HG02852 (cell line): ENCODE measurements around the gene MYO9A.
"Not testable (repeated sequence)": the region's sequence is repeated elsewhere in the genome, so short reads cannot be mapped to it uniquely, and the experiment has no call there.

ENCODE experiments used
- ATAC-seq: cut with Tn5 transposase; IDR thresholded peaks from one replicate; pipeline ENCODE4 v1.9.1; 2021; ENCODE audit warnings: mild to moderate bottlenecking, moderate library complexity; ENCODE audit not compliant: unreplicated experiment

The MYO9A gene

GRCh38 chr15:72099155-72099554, 18.8 kb downstream of the MYO9A start:
- no peak for ATAC-seq

DNA sequence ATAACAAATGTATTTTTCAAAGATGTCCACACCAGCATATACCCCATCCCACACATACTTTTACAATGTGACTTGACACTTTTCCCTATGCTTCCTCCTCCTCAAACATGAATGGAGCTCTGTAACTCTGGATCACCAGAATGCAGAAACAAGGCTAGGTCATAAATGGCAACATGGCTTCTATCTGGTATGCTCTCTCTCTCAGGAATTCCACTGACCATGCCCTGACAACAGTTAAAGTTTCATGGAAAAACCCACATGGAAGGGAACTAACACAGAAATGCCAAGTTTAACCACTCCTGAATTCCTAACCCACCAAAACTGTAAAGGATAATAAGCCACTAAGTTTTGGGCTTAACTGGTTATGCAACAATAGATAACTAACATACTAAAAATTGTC, 19.9 kb downstream of the MYO9A start:
- no peak for ATAC-seq

- no peak for ATAC-seq
These were observed 21.2 kb downstream of the MYO9A start for GRCh38 chr15:72096796-72097195.

GRCh38 chr15:72092691-72093090, 25.3 kb downstream of the MYO9A start:
- ATAC-seq, result no peak

- no peak for ATAC-seq
These were observed 25.9 kb downstream of the MYO9A start for GRCh38 chr15:72092006-72092405.

- ATAC-seq, result no peak
These were observed 30.9 kb downstream of the MYO9A start for GRCh38 chr15:72086920-72087648.

DNA sequence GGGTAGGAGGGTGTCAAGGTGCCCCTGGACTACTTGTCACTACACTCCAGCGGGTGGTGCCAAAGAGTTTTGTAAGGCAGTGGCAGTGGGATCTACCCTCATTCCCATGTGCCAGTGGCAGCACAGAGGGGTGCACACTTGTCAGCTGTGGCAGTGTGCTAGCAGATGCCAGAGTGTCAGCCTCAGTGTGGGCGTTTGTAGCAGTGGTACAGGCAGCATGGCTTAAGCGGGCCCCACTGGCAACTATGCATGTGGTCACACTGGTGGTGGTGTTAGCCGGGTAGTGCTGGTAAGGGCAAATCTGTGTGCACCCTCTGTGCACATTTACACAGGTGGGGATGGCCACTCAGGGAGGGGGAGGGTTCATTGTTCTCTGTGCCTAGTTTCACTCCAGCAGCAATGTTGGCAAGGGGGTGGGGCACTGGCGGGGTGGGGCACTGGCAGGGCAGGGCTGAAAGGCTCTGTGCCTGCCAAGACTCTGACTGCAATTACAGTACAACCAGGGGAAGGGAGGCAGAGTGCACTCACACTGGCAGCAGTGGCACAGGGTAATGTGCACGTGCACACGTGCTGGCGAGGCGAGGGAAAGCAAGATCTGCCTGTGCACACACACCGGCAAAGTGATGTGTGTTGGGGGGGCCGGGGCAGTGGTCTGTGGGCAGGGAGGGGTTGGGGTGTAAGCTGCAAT, 31.8 kb downstream of the MYO9A start:
- ATAC-seq, result no peak

GRCh38 chr15:72082176-72082575, 35.8 kb downstream of the MYO9A start:
- no peak for ATAC-seq

DNA sequence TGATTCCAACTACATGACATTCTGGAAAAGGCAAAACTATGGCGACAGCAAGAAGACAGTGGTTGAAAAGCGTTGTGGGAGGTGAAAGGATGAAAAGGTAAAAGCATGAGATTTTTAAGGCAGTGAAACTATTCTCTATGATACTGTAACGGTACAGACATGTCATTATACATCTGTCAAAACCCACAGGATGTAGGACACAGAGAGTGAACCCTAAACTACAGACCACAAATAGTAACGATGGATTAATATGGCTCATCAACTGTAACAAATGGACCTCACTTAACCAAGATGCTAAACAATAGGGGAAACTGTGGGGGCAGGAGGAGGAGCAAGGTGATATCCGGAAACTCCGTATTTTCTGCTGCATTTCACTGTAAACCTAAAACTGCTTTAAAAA, 39.1 kb downstream of the MYO9A start:
- peak; percentile 82 for ATAC-seq

GRCh38 chr15:72077950-72078349, 40.0 kb downstream of the MYO9A start:
- no peak for ATAC-seq

GRCh38 chr15:72074335-72075060, 43.5 kb downstream of the MYO9A start:
- no peak for ATAC-seq

GRCh38 chr15:72071448-72071825, 46.5 kb downstream of the MYO9A start:
- ATAC-seq, result not testable (repeated sequence)

DNA sequence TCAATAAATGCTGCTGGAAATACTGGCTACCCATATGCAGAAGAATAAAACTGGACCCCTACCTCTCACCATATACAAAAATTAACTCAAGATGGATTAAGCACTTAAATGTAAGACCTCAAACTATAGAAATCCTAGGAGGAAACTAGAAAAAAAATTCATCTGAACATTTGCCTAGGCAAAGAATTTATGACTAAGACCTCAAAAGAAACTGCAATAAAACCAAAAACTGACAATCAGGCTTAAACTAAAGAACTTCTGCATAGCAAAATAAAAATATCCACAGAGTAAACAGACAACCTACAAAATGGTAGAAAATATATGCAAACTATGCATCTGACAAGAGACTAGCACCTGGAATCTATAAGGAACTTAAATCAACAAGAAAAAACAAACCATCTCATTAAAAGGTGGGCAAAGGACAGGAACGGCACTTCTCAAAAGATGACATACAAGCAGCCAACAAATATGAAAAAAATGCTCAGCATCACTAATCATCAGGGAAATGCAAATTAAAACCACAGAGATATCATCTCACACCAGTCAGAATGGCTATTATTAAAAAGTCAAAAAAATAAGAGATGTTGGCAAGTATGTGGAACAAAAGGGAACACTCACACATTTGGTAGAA, 47.0 kb downstream of the MYO9A start:
- ATAC-seq, result no peak

- ATAC-seq, result no peak
These were observed 49.1 kb downstream of the MYO9A start for GRCh38 chr15:72068856-72069255.

DNA sequence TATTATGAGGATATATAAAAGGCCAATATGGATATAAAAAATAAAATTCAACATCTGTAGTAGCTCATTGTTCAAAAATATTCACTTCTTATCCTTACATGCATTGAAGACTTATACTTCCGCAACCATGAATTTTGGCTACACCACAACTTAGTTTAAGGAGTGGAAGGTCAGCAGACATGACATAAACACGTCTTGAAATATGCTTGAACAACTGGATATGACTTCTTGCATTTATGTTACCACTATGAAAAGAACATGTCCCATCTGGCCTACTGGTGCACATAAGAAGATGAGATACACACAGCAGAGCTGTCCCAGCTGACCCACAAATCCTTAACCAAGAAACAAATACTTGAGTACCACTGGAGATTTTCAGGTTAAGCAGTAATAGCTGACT, 52.1 kb downstream of the MYO9A start:
- no peak for ATAC-seq

DNA sequence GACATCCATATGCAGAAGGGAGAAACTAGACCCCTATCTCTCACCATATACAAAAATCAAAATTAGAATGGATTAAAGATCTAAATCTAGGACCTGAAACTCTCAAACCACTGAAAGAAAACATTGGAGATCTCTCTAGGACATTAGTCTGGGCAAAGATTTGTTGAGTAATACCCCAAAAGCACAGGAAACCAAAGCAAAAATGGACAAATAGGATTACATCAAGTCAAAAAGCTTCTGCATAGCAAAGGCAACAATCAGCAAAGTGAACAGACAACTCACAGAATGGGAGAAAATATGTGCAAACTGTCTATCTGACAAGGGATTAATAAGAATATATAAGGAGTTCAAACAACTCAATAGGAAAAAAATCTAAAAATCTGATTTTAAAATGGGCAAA, 54.8 kb downstream of the MYO9A start:
- no peak for ATAC-seq

GRCh38 chr15:72062319-72062718, 55.6 kb downstream of the MYO9A start:
- no peak for ATAC-seq

GRCh38 chr15:72060687-72061250, 57.2 kb downstream of the MYO9A start:
- ATAC-seq, result no peak

GRCh38 chr15:72058585-72058984, 59.4 kb downstream of the MYO9A start:
- ATAC-seq, result no peak

DNA sequence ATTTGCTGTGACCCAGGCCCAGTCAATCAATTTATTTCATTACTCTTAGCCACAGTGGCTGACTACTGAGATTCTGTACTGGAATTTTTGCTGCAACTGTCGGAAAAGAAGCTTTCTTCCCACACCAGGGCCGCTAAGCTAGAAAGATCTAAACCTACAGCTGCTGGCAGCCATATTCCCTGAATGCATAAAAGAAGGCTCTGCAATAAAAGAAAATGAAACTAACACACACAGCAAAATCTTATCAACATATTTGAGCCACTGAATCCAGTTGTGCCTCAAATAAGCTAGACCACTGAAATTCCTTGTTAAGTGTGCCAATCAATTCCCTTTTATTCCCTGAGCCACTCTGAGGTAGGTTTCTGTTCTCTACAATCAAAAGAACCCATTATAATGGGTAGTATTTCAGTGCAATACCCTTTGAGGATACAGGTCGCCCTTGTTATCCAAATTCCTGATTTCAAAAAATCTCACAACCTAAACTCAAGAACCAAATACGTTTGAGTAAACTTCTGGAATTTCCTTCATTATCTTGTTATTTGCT, 60.3 kb downstream of the MYO9A start:
- no peak for ATAC-seq

GRCh38 chr15:72056217-72056616, 61.7 kb downstream of the MYO9A start:
- not testable (repeated sequence) for ATAC-seq
